GM23338 (cell line): Measurements from ENCODE around the gene PIK3AP1. TPM values are rescaled to one million over a fixed set of nuclear protein-coding genes. Genes with fewer than 3 reads are reported as not detected.

Experiments
- ATAC-seq: fragments of 200-7000 bp; cut with Tn5 transposase; 3 replicates; pipeline ENCODE4 v1.9.1; 2020
- DNase-seq: peaks from one replicate; pipeline ENCODE4 v3.0.0-alpha.2; 2015; ENCODE audit warnings: low spot score
- H2AFZ ChIP-seq: fragments of 200-600 bp; sonication (generic); 2 replicates; pipeline ENCODE4 v1.8.0; 2016; ENCODE audit warnings: antibody characterized with exemption, mild to moderate bottlenecking, moderate library complexity
- H3F3A ChIP-seq: fragments of 200-600 bp; sonication (generic); replicated peaks from 2 replicates; pipeline ENCODE4 v1.8.0; 2017; ENCODE audit warnings: antibody characterized with exemption, mixed run types, low read depth
- H3K27ac ChIP-seq: fragments of 200-600 bp; sonication (generic); 2 replicates; pipeline ENCODE4 v1.6.1; 2016; ENCODE audit warnings: low read depth
- H3K27me3 ChIP-seq: fragments of 200-600 bp; sonication (generic); 2 replicates; pipeline ENCODE4 v1.8.0; 2016; ENCODE audit warnings: mild to moderate bottlenecking, mixed run types, moderate library complexity; ENCODE audit not compliant: insufficient read depth
- H3K36me3 ChIP-seq: fragments of 200-600 bp; sonication (generic); 2 replicates; pipeline ENCODE4 v1.8.0; 2016; ENCODE audit warnings: mild to moderate bottlenecking; ENCODE audit not compliant: insufficient read depth
- H3K4me1 ChIP-seq: fragments of 200-600 bp; sonication (generic); 2 replicates; pipeline ENCODE4 v1.8.0; 2016; ENCODE audit warnings: mild to moderate bottlenecking, moderate library complexity; ENCODE audit not compliant: insufficient read depth
- H3K4me2 ChIP-seq: fragments of 200-600 bp; sonication (generic); 2 replicates; pipeline ENCODE4 v1.7.1; 2017; ENCODE audit warnings: mixed run types
- H3K4me3 ChIP-seq: fragments of 200-600 bp; sonication (generic); 2 replicates; pipeline ENCODE4 v1.6.1; 2016; ENCODE audit warnings: mixed run types
- H3K79me2 ChIP-seq: fragments of 200-600 bp; sonication (generic); replicated peaks from 2 replicates; pipeline ENCODE4 v1.8.0; 2017; ENCODE audit warnings: mild to moderate bottlenecking; ENCODE audit not compliant: insufficient read depth
- H3K9me2 ChIP-seq: fragments of 200-600 bp; sonication (generic); 2 replicates; pipeline ENCODE4 v1.8.0; 2017; ENCODE audit not compliant: insufficient read depth
- H4K20me1 ChIP-seq: fragments of 200-600 bp; sonication (generic); replicated peaks from 2 replicates; pipeline ENCODE4 v1.8.0; 2017; ENCODE audit warnings: mild to moderate bottlenecking; ENCODE audit not compliant: insufficient read depth
- H3K27ac Mint-ChIP-seq: 2 replicates; pipeline ENCODE4 v1.8.0; 2020; ENCODE audit warnings: inconsistent platforms, mild to moderate bottlenecking, moderate library complexity, mixed read lengths
- H3K27me3 Mint-ChIP-seq: 3 replicates; pipeline ENCODE4 v1.8.0; 2022; ENCODE audit warnings: low read depth, mild to moderate bottlenecking, moderate library complexity, mixed read lengths, inconsistent platforms; ENCODE audit not compliant: insufficient read depth, poor library complexity
- H3K36me3 Mint-ChIP-seq: 3 replicates; pipeline ENCODE4 v1.8.0; 2021; ENCODE audit warnings: low read depth, mild to moderate bottlenecking, inconsistent platforms, moderate library complexity, mixed read lengths
- H3K4me1 Mint-ChIP-seq: 3 replicates; pipeline ENCODE4 v1.8.0; 2020; ENCODE audit warnings: mild to moderate bottlenecking, inconsistent platforms, mixed read lengths
- H3K4me3 Mint-ChIP-seq: 3 replicates; pipeline ENCODE4 v1.8.0; 2021; ENCODE audit warnings: moderate library complexity, mild to moderate bottlenecking, inconsistent platforms, mixed read lengths
- H3K9me3 Mint-ChIP-seq: 3 replicates; pipeline ENCODE4 v1.8.0; 2020; ENCODE audit warnings: moderate library complexity, mild to moderate bottlenecking, inconsistent platforms, mixed read lengths
- CTCF ChIP-seq, 2 experiments: fragments of 200-600 bp in 1 of 2; sonication (generic) in 1 of 2; conservative IDR thresholded peaks; 2 replicates each; pipeline versions ENCODE4 v1.5.1 to v1.6.1; 2016 to 2017; ENCODE audit warnings: antibody characterized with exemption in 2 of 2, low read depth in 2 of 2, mild to moderate bottlenecking in 2 of 2, moderate library complexity in 1 of 2
- EZH2 ChIP-seq: fragments of 200-600 bp; sonication (generic); IDR thresholded peaks from one replicate; pipeline ENCODE4 v1.8.0; 2017; ENCODE audit warnings: antibody characterized with exemption, mild to moderate bottlenecking, low read depth; ENCODE audit not compliant: unreplicated experiment
- EZH2phosphoT487 ChIP-seq: fragments of 200-600 bp; sonication (generic); IDR thresholded peaks from one replicate; pipeline ENCODE4 v1.8.1; 2018; ENCODE audit warnings: antibody characterized with exemption; ENCODE audit not compliant: unreplicated experiment
- JUNB ChIP-seq: IDR thresholded peaks from one replicate; pipeline ENCODE4 v1.6.1; 2016; ENCODE audit warnings: antibody characterized with exemption; ENCODE audit not compliant: unreplicated experiment
- NANOG ChIP-seq: IDR thresholded peaks from 2 replicates; pipeline ENCODE4 v1.6.1; 2016; ENCODE audit warnings: antibody characterized with exemption, borderline replicate concordance
- POLR2AphosphoS5 ChIP-seq: IDR thresholded peaks from 2 replicates; pipeline ENCODE4 v1.6.1; 2016; ENCODE audit warnings: antibody characterized with exemption, low read depth
- REST ChIP-seq: IDR thresholded peaks from one replicate; pipeline ENCODE4 v1.6.1; 2018; ENCODE audit warnings: antibody characterized with exemption; ENCODE audit not compliant: unreplicated experiment
- STAT1 ChIP-seq: IDR thresholded peaks from one replicate; pipeline ENCODE4 v1.6.1; 2016; ENCODE audit warnings: antibody characterized with exemption; ENCODE audit not compliant: unreplicated experiment
- ZNF331 ChIP-seq: fragments of 250-450 bp; sonication (Bioruptor Pico); IDR thresholded peaks from 2 replicates; pipeline ENCODE4 v1.5.0; 2020; ENCODE audit warnings: low read depth, mild to moderate bottlenecking, moderate library complexity
- ZNF462 ChIP-seq: fragments of 250-450 bp; sonication (Bioruptor Pico); IDR thresholded peaks from 2 replicates; pipeline ENCODE4 v1.5.0; 2020; ENCODE audit warnings: mild to moderate bottlenecking, moderate library complexity
- polyA plus RNA-seq: library from polyadenylated mRNA; unstranded; fragments of >200 nt; fragmentation: Nextera tagmentation; extraction: Ambion mirVana; gene quantifications from 2 replicates; pipeline ENCODE4 v1.2.1, GENCODE V29; 2016
- total RNA-seq: library from RNA; depleted of rRNA; stranded (reverse); fragments of >200 nt; shearing (Covaris generic); gene quantifications from 2 replicates; pipeline ENCODE4 v1.2.3, GENCODE V29; 2014

PIK3AP1 gene
- total and polyA plus RNA-seq, 2 experiments from 2014 or later: 0.65 to 2.3 TPM

- TF ChIP-seq CTCF (conservative IDR thresholded peaks at IDR 0.05; ENCODE audit: low read depth in 2 of 2) (no peak), POLR2AphosphoS5 (no peak)
Measured at GRCh38 chr10:96692427-96692826, 27.9 kb downstream of the PIK3AP1 start (continued).

GRCh38 chr10:96691761-96692160 is 28.6 kb downstream of the PIK3AP1 start:
- Histone ChIP-seq H3K79me2 (no peaks in the 10 kb centered on the region), H3K9me2 (no peaks in the 10 kb centered on the region), H3K36me3 (no peaks in the 10 kb centered on the region), H2AFZ (no peak overlapping the region), H3K4me1 (peaks cover 6% of the 10 kb centered on the region; the same call in 1 of the 2 replicates), H3K27ac (no peak overlapping the region), H3F3A (no peaks in the 10 kb centered on the region), H3K4me2 (no peak overlapping the region), H3K27me3 (no peaks in the 10 kb centered on the region), H4K20me1 (no peaks in the 10 kb centered on the region), H3K4me3 (no peak overlapping the region)
- ATAC-seq (no peak), DNase-seq (no peak)
- Mint-ChIP-seq H3K27ac (no peak overlapping the region), H3K36me3 (peaks cover 3% of the 10 kb centered on the region; the same call in 1 of the 3 replicates), H3K4me3 (no peak overlapping the region), H3K27me3 (peaks cover 3% of the 10 kb centered on the region), H3K4me1 (peaks cover 12% of the 10 kb centered on the region), H3K9me3 (no peaks in the 10 kb centered on the region)
- TF ChIP-seq CTCF (conservative IDR thresholded peaks at IDR 0.05; ENCODE audit: low read depth in 2 of 2) (no peak), NANOG (no peak), JUNB (no peak), EZH2phosphoT487 (no peak), STAT1 (no peak), EZH2 (no peak), ZNF462 (no peak), ZNF331 (CRISPR knock-in tag) (no peak), REST (no peak)
